Activated naive CD4-positive, alpha-beta T cell treated with anti-CD3 and anti-CD28 coated beads, Interleukin-2, amount 50 U/mL, for 24 hours (primary cell): Measurements from ENCODE around the gene PPM1F.

ENCODE experiments used
- H3K27ac Mint-ChIP-seq: one replicate; pipeline ENCODE4 v1.8.0; 2021; ENCODE audit warnings: mild to moderate bottlenecking, mixed read lengths
- H3K27me3 Mint-ChIP-seq: one replicate; pipeline ENCODE4 v1.8.0; 2021; ENCODE audit warnings: mixed read lengths
- H3K36me3 Mint-ChIP-seq: one replicate; pipeline ENCODE4 v1.8.0; 2021; ENCODE audit warnings: mixed read lengths
- H3K4me1 Mint-ChIP-seq: one replicate; pipeline ENCODE4 v1.8.0; 2021; ENCODE audit warnings: mixed read lengths
- H3K4me3 Mint-ChIP-seq: one replicate; pipeline ENCODE4 v1.8.0; 2021; ENCODE audit warnings: mild to moderate bottlenecking, mixed read lengths
- H3K9me3 Mint-ChIP-seq: one replicate; pipeline ENCODE4 v1.8.0; 2021; ENCODE audit warnings: mixed read lengths

PPM1F gene

DNA sequence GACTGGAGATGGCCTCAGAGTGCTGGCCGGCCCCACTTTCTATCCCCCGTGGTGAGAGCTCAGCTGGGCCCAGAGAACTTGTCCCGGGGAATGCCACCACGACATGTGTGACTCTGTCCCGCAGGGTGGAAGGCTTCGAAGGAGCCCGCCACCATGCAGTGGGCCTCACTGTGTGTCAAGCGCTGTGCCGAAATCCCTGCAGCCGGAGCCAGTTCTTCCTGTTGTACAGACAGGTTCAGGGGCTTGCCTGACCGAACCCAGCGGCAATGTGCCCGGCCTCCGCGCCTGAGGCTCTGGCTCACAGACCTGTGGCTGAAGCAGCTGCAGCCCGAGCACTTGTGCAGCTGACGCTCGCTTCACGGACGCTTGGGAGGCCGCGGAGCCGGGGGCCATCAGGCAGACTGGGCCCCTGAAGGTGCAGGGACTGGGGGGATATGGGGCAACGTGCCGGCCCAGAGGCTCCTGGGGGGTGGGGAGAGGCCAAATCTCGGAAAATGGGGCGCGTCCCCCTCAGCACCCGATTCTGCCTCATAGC, 650 bp downstream of the PPM1F start:
- Mint-ChIP-seq H3K27me3 (no peaks in the 10 kb centered on the region), H3K4me1 (peaks cover 30% of the 10 kb centered on the region), H3K36me3 (no peaks in the 10 kb centered on the region), H3K9me3 (no peaks in the 10 kb centered on the region), H3K4me3 (peak overlapping the region; percentile 86), H3K27ac (no peak overlapping the region)

DNA sequence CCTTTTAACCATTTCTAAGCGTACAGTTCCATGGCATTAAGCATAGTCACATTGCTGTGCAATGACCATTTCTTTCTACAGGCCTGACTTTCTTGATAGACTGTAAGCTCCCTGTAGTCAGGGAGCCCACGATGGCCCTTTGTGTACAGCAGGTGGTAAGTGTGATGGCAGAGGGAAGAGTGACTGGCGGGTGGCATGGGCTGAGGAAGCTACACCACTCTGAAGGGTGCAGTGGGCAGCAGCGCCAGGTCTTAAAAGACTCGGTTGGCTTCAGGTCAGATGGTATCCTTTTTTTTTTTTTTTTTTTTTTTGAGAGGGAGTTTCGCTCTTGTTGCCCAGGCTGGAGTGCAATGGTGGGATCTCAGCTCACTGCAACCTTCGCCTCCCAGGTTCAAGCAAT, 1.6 kb downstream of the PPM1F start:
- no peaks in the 10 kb centered on the region for H3K27me3 Mint-ChIP-seq
- peaks cover 33% of the 10 kb centered on the region for H3K4me1 Mint-ChIP-seq
- H3K27ac Mint-ChIP-seq, result peak overlapping the region; percentile 23

DNA sequence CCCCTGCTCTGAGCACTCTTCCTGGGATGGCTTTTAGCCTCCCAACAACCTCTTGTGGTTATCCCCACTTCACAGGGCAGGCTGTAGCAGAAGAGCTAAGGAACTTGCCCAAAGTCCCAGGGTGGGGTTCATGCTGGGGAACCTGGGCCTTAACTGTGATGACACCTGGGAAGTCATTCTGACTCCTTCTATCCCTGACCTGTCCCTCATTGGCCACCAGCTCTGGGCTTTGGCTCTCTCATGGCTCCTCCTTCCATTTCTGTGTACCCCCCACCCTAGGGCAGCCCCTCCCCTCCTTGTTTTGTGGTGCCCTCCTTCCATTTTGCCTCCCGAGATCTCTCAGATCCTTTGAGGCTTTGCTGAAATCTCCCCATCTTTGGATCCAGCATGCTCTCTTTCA, 2.7 kb downstream of the PPM1F start:
- H3K4me3 Mint-ChIP-seq, result no peak overlapping the region
- no peaks in the 10 kb centered on the region for H3K27me3 Mint-ChIP-seq
- no peak overlapping the region for H3K27ac Mint-ChIP-seq
- H3K4me1 Mint-ChIP-seq, result peaks cover 34% of the 10 kb centered on the region
- H3K36me3 Mint-ChIP-seq, result no peaks in the 10 kb centered on the region
- no peaks in the 10 kb centered on the region for H3K9me3 Mint-ChIP-seq

More for the DNA sequence above, 1.6 kb downstream of the PPM1F start:
- peak overlapping the region; percentile 79 for H3K4me3 Mint-ChIP-seq
- H3K9me3 Mint-ChIP-seq, result no peaks in the 10 kb centered on the region
- no peaks in the 10 kb centered on the region for H3K36me3 Mint-ChIP-seq

- H3K4me3 Mint-ChIP-seq, result no peak overlapping the region
- H3K9me3 Mint-ChIP-seq, result no peaks in the 10 kb centered on the region
- no peaks in the 10 kb centered on the region for H3K36me3 Mint-ChIP-seq
- H3K4me1 Mint-ChIP-seq, result peaks cover 34% of the 10 kb centered on the region
- H3K27ac Mint-ChIP-seq, result no peak overlapping the region
- no peaks in the 10 kb centered on the region for H3K27me3 Mint-ChIP-seq
Measured at GRCh38 chr22:21949569-21949918, 3.1 kb downstream of the PPM1F start.

- no peaks in the 10 kb centered on the region for H3K36me3 Mint-ChIP-seq
- H3K4me3 Mint-ChIP-seq, result no peak overlapping the region
- no peaks in the 10 kb centered on the region for H3K9me3 Mint-ChIP-seq
- peaks cover 34% of the 10 kb centered on the region for H3K4me1 Mint-ChIP-seq
- no peaks in the 10 kb centered on the region for H3K27me3 Mint-ChIP-seq
- no peak overlapping the region for H3K27ac Mint-ChIP-seq
Measured at GRCh38 chr22:21948824-21949568, 3.7 kb downstream of the PPM1F start.

DNA sequence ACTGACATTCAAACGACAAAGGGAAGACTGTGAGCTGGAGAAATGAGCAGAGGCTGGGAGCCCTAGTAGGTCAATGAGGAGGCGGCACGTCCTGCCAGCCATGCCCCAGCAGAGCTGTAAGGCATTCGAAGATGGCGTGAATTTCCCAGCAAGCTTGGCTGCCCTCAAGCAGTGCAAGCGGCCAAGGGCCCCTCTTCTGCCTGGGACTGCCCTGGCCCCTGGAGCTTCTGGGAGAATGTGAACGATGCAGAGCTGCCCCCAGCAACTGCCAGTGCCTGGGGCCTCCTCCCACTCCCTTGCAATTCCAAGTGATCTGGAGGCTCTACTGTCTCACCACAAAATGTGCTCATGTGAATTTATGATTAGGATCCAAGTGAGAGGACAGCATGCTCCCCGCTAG, 4.3 kb downstream of the PPM1F start:
- peaks cover 34% of the 10 kb centered on the region for H3K4me1 Mint-ChIP-seq
- no peak overlapping the region for H3K4me3 Mint-ChIP-seq
- no peaks in the 10 kb centered on the region for H3K36me3 Mint-ChIP-seq
- H3K9me3 Mint-ChIP-seq, result no peaks in the 10 kb centered on the region
- H3K27me3 Mint-ChIP-seq, result no peaks in the 10 kb centered on the region
- H3K27ac Mint-ChIP-seq, result no peak overlapping the region

DNA sequence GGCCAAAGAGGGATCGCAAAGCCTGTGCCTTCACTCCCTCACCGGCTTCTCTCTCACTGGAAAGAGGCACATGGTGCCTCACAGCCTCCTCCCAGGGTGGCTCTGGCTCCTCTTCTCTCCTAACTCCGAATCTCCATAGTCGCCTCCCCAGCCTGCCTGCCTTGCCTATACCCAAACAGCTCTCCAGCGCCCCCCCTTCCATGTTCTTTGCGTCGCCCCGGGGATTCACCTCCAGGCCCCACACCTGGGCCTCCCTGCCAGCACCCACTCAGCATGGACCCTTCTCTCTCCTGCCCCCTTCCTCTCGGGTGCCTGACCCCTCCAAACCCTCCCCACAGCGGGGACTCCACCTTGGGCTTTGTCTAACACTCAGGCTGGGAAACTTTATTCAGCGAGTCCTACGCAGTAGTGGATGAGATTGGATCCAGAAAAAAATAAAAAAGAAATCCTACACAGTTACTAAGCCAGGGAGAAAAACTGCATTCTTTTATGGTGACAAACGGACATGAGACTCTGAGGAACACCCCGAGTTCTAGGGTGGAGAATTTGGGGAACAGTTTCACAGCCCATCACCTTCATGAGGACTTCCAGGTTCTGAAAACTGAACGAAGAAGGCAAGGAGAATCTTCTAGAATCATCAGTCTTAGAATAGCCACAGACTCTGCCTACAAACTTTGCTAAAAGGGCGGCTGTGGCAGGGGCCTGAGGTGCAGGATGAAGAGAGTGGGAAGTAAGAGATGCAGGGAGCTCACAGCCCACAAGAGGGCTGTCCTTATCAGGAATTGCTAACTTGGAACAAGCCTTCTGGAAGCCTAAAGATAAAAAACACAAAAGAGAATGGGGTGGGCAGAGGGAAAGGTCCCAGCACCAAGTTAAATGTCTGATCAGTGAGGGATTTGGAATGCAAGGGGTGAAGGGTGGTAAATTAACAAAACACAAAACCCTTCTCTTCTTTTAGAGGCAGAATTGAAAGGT, 5.3 kb downstream of the PPM1F start:
- no peaks in the 10 kb centered on the region for H3K27me3 Mint-ChIP-seq
- peaks cover 42% of the 10 kb centered on the region for H3K4me1 Mint-ChIP-seq
- peak overlapping the region; percentile 23 for H3K4me3 Mint-ChIP-seq
- H3K36me3 Mint-ChIP-seq, result no peaks in the 10 kb centered on the region
- no peaks in the 10 kb centered on the region for H3K9me3 Mint-ChIP-seq
- peak overlapping the region; percentile 30 for H3K27ac Mint-ChIP-seq

- Mint-ChIP-seq H3K9me3 (no peaks in the 10 kb centered on the region), H3K4me3 (no peak overlapping the region)
Measured at GRCh38 chr22:21946262-21946925, 6.3 kb downstream of the PPM1F start.

DNA sequence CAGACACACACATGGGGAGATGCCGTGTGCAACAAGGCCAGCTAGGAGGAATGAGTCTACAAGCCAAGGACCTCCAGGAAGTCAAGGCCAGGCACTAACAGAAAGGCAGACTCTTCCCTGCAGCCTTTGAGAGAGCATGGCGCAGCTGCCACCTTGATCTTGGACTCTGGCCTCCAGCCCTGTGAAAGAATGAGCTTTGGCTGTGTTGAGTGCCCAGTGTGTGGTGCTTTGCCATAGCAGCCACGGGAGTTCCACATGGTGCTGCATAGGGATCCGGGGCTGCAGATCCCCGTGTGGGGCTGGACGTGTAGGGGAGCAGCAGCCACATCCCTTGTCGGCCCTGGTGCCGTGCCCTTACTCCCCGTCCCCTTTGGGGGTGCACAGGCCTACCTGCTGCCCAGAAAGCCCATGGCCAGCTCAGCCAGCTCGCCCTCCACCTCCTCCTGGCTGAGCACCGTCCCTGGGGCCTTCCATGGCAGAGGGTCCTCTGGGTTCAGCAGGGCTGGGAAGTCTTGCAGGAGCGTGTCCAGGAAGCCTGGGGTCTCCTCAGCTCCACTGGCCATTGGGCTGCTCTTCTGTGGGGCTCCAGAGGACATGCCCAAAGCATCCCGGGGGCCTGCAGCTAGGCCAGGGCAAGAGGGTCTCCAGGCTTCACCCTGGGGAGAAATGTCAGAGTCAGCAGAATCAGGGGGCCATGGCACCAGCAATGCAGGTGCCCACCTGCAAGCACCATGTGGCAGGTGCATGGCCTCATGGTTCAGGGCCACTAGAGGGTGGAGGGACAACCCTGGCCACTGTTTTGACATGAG, 7.0 kb downstream of the PPM1F start:
- Mint-ChIP-seq H3K4me1 (peaks cover 42% of the 10 kb centered on the region), H3K9me3 (no peaks in the 10 kb centered on the region), H3K36me3 (no peaks in the 10 kb centered on the region), H3K27ac (no peak overlapping the region), H3K4me3 (no peak overlapping the region), H3K27me3 (no peaks in the 10 kb centered on the region)

More at GRCh38 chr22:21946262-21946925, 6.3 kb downstream of the PPM1F start:
- peaks cover 43% of the 10 kb centered on the region for H3K4me1 Mint-ChIP-seq
- H3K27ac Mint-ChIP-seq, result no peak overlapping the region
- no peaks in the 10 kb centered on the region for H3K36me3 Mint-ChIP-seq
- H3K27me3 Mint-ChIP-seq, result no peaks in the 10 kb centered on the region

DNA sequence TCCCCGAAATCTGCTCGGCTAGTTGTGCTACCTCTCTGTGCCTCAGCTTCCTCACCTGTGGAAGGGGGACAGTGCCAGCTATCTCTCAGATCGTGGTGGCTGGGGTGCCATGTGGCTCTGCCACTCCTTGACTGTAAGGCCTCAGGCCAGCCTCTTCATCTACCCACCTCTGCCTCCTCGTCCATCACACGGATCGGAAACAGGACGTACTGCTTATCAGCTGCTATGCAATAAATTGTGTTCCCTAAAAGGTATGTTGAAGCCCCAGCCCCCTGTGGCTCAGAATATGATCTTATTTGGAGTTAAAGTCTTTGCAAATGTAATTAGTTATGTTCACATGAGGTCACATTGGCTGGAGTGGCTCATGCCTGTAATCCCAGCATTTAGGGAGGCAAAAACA, 7.8 kb downstream of the PPM1F start:
- Mint-ChIP-seq H3K27ac (peak overlapping the region; percentile 68), H3K27me3 (no peaks in the 10 kb centered on the region), H3K4me3 (no peak overlapping the region), H3K36me3 (no peaks in the 10 kb centered on the region), H3K4me1 (peaks cover 42% of the 10 kb centered on the region), H3K9me3 (no peaks in the 10 kb centered on the region)

- no peaks in the 10 kb centered on the region for H3K9me3 Mint-ChIP-seq
- H3K4me1 Mint-ChIP-seq, result peaks cover 43% of the 10 kb centered on the region
- no peaks in the 10 kb centered on the region for H3K27me3 Mint-ChIP-seq
- H3K27ac Mint-ChIP-seq, result no peak overlapping the region
- no peak overlapping the region for H3K4me3 Mint-ChIP-seq
- H3K36me3 Mint-ChIP-seq, result no peaks in the 10 kb centered on the region
Measured at GRCh38 chr22:21943571-21944448, 8.8 kb downstream of the PPM1F start.

DNA sequence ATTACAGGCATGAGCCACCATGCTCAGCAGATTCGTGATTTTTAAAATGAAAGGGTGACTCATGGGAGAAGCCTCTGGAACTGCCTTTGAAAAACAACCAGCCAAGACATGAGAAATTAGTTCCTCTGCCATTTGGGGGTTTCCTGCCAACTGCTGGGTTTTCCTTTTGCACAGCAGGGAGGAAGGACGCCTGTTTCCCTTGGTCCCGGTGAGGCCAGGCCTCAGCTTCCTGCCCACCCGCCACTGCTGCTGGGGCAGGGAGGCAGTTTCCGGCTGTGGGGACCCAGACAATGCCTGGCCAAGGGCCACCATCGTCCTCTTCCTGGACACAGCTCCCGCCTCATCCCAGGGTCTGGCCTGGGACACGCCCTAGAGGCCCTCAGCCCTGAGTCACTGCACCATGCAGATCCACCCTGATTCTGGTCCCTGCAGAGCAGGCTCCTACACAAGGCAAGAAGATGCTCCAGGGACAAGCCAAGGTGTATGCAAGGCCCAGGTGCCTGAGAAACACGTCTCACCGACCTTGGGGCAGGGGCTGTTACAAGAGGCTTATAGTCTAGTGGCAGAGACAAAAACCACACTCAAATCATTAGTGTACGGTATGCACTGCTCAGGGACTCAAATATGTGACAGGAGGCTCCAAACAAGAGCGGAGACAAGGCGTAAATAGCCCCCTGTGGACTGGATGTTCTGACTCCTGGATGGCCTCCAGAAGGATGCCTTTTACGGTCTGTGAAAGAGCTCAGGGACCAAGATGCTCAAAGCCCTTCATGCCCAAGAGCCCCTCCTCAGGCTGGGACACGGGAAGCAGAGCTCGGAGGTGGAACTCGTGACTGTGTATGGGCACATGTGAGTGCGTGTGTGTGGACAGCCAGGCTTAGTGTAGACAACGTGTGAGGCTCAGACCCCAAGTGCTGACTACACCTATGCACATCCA, 10.0 kb downstream of the PPM1F start:
- Mint-ChIP-seq H3K4me3 (no peak overlapping the region), H3K36me3 (no peaks in the 10 kb centered on the region), H3K27ac (peak overlapping the region; percentile 38)

DNA sequence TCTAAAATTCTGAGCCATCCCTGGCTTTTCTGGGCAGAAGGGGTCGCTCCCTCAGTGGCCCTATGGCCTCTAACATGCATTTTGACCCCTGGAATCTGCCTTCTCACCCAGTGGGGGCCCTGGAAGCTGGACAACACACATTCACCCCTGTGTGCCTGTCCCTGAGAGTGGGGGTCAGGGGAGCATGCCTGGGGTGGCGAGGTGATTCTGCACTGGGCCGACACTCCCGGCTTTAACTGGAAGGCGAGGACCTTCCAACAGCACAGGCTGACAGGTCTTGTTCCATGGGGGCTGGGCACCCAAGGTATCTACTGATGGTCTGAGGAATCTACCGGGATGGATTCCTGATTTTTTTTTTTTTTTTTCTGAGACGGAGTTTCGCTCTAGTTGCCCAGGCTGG, 10.7 kb downstream of the PPM1F start:
- Mint-ChIP-seq H3K27me3 (no peaks in the 10 kb centered on the region), H3K4me3 (no peak overlapping the region), H3K9me3 (no peaks in the 10 kb centered on the region), H3K4me1 (peaks cover 43% of the 10 kb centered on the region), H3K36me3 (no peaks in the 10 kb centered on the region), H3K27ac (peak overlapping the region; percentile 17)

More for the DNA sequence above, 10.0 kb downstream of the PPM1F start:
- Mint-ChIP-seq H3K4me1 (peaks cover 47% of the 10 kb centered on the region), H3K27me3 (no peaks in the 10 kb centered on the region), H3K9me3 (no peaks in the 10 kb centered on the region)
